ENCODE measurements around the gene FOXC2. TPM values are rescaled to one million over a fixed set of nuclear protein-coding genes. Genes with fewer than 3 reads are reported as not detected.

FOXC2 gene
- total RNA-seq, 2 donors from 2014 or later, result 0.66 to 0.78 TPM

GRCh38 chr16:86549893-86550190 is 16.8 kb upstream of the FOXC2 start:
- WGBS, 2 donors, result 92 to 100% methylated on average over 4 to 7 of the region's 7 CpGs
- Histone ChIP-seq H3K9me3 (no peaks in the 10 kb centered on the region), H3K27ac (no peak overlapping the region), H3K36me3 (replicated peaks in 1 of 2; ENCODE audit: insufficient read depth in 1 of 2, low read depth in 2 of 2) (peaks cover 0 to 18% of the 10 kb centered on the region in 2 donors), H3K4me1 (peaks cover 10% of the 10 kb centered on the region), H3K4me3 (no peak overlapping the region), H3K27me3 (no peaks in the 10 kb centered on the region)
- DNase-seq (no peak), ATAC-seq (no peak)
- TF ChIP-seq POLR2A (IDR thresholded peaks at IDR 0.05) (no peak), CTCF (IDR thresholded peaks at IDR 0.05) (no peak)
- intact Hi-C loops (cut with DNase I), result no loop called here

DNA sequence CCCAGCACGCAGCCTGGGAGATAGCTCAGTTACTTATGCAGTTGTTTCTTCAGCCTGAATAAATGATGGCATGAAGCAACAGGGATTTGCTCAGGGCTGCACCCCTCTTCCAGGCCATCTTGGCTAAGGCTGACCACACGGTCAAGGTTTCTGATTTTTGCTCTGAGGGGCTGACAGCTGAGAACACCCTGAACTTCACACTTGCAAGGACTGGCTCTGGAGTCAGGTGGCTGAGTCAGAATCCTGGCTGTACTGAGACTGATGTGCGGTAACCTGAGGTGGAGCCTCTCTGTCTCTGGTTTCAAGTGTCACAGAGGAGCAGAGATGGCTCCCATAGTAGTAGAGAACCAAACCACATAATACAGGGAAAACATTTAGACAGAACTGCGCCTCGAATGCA is 16.3 kb upstream of the FOXC2 start:
- Histone ChIP-seq H3K4me3 (no peak overlapping the region), H3K27ac (no peak overlapping the region), H3K4me1 (peaks cover 10% of the 10 kb centered on the region), H3K9me3 (no peaks in the 10 kb centered on the region), H3K27me3 (no peaks in the 10 kb centered on the region), H3K36me3 (replicated peaks in 1 of 2; ENCODE audit: insufficient read depth in 1 of 2, low read depth in 2 of 2) (peaks cover 0 to 18% of the 10 kb centered on the region in 2 donors)
- no peak for DNase-seq
- TF ChIP-seq POLR2A (IDR thresholded peaks at IDR 0.05) (no peak), CTCF (IDR thresholded peaks at IDR 0.05) (no peak)
- no peak for ATAC-seq
- WGBS, 2 donors, result 89 to 90% methylated on average over 5 of the region's 5 CpGs
- intact Hi-C loops (cut with DNase I), result no loop called here

- no peaks in the 10 kb centered on the region for H3K27me3 ChIP-seq
- DNase-seq, result no peak
These were observed 13.3 kb upstream of the FOXC2 start for GRCh38 chr16:86553356-86553755.

GRCh38 chr16:86554599-86554916 is 12.1 kb upstream of the FOXC2 start:
- ATAC-seq (no peak), DNase-seq (no peak)
- intact Hi-C loops (cut with DNase I), result no loop called here
- peak overlapping the region; percentile 76 to 92 for H3K4me3 ChIP-seq
- H3K27me3 ChIP-seq, result no peaks in the 10 kb centered on the region
- H3K4me1 ChIP-seq, result peaks cover 18% of the 10 kb centered on the region
- peak overlapping the region in 3 of 4 donors; percentile 80 to 83 (median 82) for H3K27ac ChIP-seq
- WGBS, 2 donors, result 3% methylated on average over 10 of the region's 10 CpGs
- peaks cover 0 to 4% of the 10 kb centered on the region in 2 donors for H3K36me3 ChIP-seq (replicated peaks in 1 of 2; ENCODE audit: insufficient read depth in 1 of 2, low read depth in 2 of 2)
- TF ChIP-seq CTCF (IDR thresholded peaks at IDR 0.05) (no peak), POLR2A (IDR thresholded peaks at IDR 0.05) (no peak)
- no peaks in the 10 kb centered on the region for H3K9me3 ChIP-seq

More at GRCh38 chr16:86553356-86553755, 13.3 kb upstream of the FOXC2 start:
- no peak for ATAC-seq
- H3K36me3 ChIP-seq (replicated peaks in 1 of 2; ENCODE audit: insufficient read depth in 1 of 2, low read depth in 2 of 2), result peaks cover 0 to 7% of the 10 kb centered on the region in 2 donors
- no peak overlapping the region for H3K4me3 ChIP-seq
- WGBS, 2 donors, result 94 to 95% methylated on average over 13 to 22 of the region's 22 CpGs
- H3K4me1 ChIP-seq, result peaks cover 18% of the 10 kb centered on the region
- no peaks in the 10 kb centered on the region for H3K9me3 ChIP-seq
- no peak overlapping the region for H3K27ac ChIP-seq
- intact Hi-C loops (cut with DNase I), result no loop called here
- TF ChIP-seq POLR2A (IDR thresholded peaks at IDR 0.05) (no peak), CTCF (IDR thresholded peaks at IDR 0.05) (no peak)

- Histone ChIP-seq H3K4me3 (peak within 1 kb of the TSS; percentile 76 to 92), H3K27ac (peak within 1 kb of the TSS; percentile 27 to 83 (median 81)), H3K36me3 (replicated peaks in 1 of 2; ENCODE audit: insufficient read depth in 1 of 2, low read depth in 2 of 2) (peaks cover 0 to 4% of the 10 kb centered on the region in 2 donors), H3K27me3 (no peaks in the 10 kb centered on the region), H3K4me1 (peaks cover 18% of the 10 kb centered on the region), H3K9me3 (no peaks in the 10 kb centered on the region)
- peak; percentile 91 to 94 (median 93) for DNase-seq
- ATAC-seq, result peak; percentile 99
- TF ChIP-seq POLR2A (IDR thresholded peaks at IDR 0.05) (peak in 2 of 3 donors; percentile 72 to 73), CTCF (IDR thresholded peaks at IDR 0.05) (no peak)
- intact Hi-C loops (cut with DNase I), result no loop called here
- WGBS, 2 donors, result 2 to 3% methylated on average over 24 to 64 of the region's 70 CpGs
These were observed 11.5 kb upstream of the FOXC2 start, which contains the start of gene MTHFSD for GRCh38 chr16:86554917-86555703. TSS of gene MTHFSD (minus strand) at chr16:86555235. CDS start at chr16:86555184, 51 bp downstream.

All from body of pancreas (tissue), 4 donors.